ENCODE data around the gene FIGN. TPM values are rescaled to one million over a fixed set of nuclear protein-coding genes. Genes with fewer than 3 reads are reported as not detected.

The FIGN gene
- total RNA-seq, 2 experiments from 2014 or later = not detected

GRCh38 chr2:163759013-163759412 lies 23.2 kb upstream of the FIGN start:
- no peak overlapping the region for H3K27ac Mint-ChIP-seq

GRCh38 chr2:163757814-163758213 lies 22.0 kb upstream of the FIGN start:
- Mint-ChIP-seq H3K4me3 (no peak overlapping the region), H3K4me1 (ENCODE audit: low read depth) (no peaks in the 10 kb centered on the region), H3K9me3 (no peaks in the 10 kb centered on the region), H3K27me3 (no peaks in the 10 kb centered on the region), H3K36me3 (no peaks in the 10 kb centered on the region), H3K27ac (no peak overlapping the region)
- DNase-seq = no peak
- intact Hi-C loops (cut with micrococcal nuclease) = no loop called here
- ChIA-PET CTCF (no interaction called here), POLR2A (no interaction called here)

More at GRCh38 chr2:163759013-163759412, 23.2 kb upstream of the FIGN start:
- Mint-ChIP-seq H3K4me3 (no peak overlapping the region), H3K9me3 (no peaks in the 10 kb centered on the region), H3K27me3 (no peaks in the 10 kb centered on the region), H3K36me3 (no peaks in the 10 kb centered on the region), H3K4me1 (ENCODE audit: low read depth) (no peaks in the 10 kb centered on the region)
- CTCF ChIA-PET = no interaction called here
- intact Hi-C loops (cut with micrococcal nuclease) = no loop called here
- no peak for DNase-seq
- POLR2A ChIA-PET = no interaction called here

DNA sequence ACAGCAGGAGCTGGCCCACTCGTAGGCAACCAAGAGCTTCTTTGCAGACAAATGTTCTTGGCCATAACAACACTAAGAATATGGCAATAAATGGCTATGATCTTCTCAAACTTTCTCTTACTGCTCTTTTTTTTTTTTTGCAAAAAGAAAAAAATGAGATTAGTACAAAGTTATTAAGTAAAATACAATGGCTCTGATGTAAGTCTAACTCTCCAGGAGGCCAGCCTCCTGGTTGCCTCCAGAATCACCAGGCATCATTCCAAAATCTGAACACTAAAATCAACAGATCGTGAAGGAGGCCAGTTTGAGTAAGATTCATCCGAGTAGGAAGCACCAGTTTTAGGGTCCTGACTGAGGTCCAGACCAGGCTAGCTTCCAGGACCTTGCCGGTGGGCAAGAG lies 20.8 kb upstream of the FIGN start:
- Mint-ChIP-seq H3K4me1 (ENCODE audit: low read depth) (no peaks in the 10 kb centered on the region), H3K4me3 (no peak overlapping the region), H3K27me3 (no peaks in the 10 kb centered on the region), H3K36me3 (no peaks in the 10 kb centered on the region), H3K27ac (no peak overlapping the region), H3K9me3 (no peaks in the 10 kb centered on the region)
- ChIA-PET POLR2A (no interaction called here), CTCF (no interaction called here)
- no peak for DNase-seq
- intact Hi-C loops (cut with micrococcal nuclease) = no loop called here

GRCh38 chr2:163755366-163755765 lies 19.6 kb upstream of the FIGN start:
- Mint-ChIP-seq H3K4me1 (ENCODE audit: low read depth) (no peaks in the 10 kb centered on the region), H3K27ac (no peak overlapping the region), H3K27me3 (no peaks in the 10 kb centered on the region), H3K9me3 (no peaks in the 10 kb centered on the region), H3K36me3 (no peaks in the 10 kb centered on the region), H3K4me3 (no peak overlapping the region)
- intact Hi-C loops (cut with micrococcal nuclease) = no loop called here
- POLR2A ChIA-PET = no interaction called here
- CTCF ChIA-PET = no interaction called here
- no peak for DNase-seq

GRCh38 chr2:163753726-163754125 lies 17.9 kb upstream of the FIGN start:
- ChIA-PET POLR2A (no interaction called here), CTCF (no interaction called here)
- intact Hi-C loops (cut with micrococcal nuclease) = no loop called here
- Mint-ChIP-seq H3K9me3 (no peaks in the 10 kb centered on the region), H3K4me1 (ENCODE audit: low read depth) (no peaks in the 10 kb centered on the region), H3K27ac (no peak overlapping the region), H3K27me3 (no peaks in the 10 kb centered on the region), H3K36me3 (no peaks in the 10 kb centered on the region), H3K4me3 (no peak overlapping the region)
- DNase-seq = no peak

GRCh38 chr2:163752267-163752666 lies 16.5 kb upstream of the FIGN start:
- DNase-seq = no peak
- no peaks in the 10 kb centered on the region for H3K4me1 Mint-ChIP-seq (ENCODE audit: low read depth)
- H3K4me3 Mint-ChIP-seq = no peak overlapping the region
- H3K27me3 Mint-ChIP-seq = no peaks in the 10 kb centered on the region
- no peak overlapping the region for H3K27ac Mint-ChIP-seq
- CTCF ChIA-PET = no interaction called here
- H3K9me3 Mint-ChIP-seq = no peaks in the 10 kb centered on the region
- POLR2A ChIA-PET = no interaction called here
- no peaks in the 10 kb centered on the region for H3K36me3 Mint-ChIP-seq
- intact Hi-C loops (cut with micrococcal nuclease) = no loop called here

DNA sequence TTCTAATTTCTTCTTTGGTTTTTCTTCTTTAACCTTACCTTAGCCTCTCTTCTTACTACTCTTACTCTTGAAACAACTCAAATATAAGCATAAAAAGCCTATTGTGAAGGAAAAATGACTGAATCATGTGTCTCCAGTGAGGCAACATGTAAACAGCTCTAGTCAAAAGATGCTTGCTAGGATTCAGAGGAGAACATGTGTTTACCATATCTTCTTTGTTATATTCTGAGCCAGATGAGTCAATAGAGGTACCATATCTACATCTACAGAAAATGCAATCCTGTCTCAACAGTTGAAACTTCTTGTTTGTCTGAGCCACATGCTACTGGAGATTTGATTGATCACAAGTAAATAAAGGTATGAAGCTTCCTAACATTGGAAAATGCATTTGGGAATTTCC lies 15.9 kb upstream of the FIGN start:
- no peaks in the 10 kb centered on the region for H3K9me3 Mint-ChIP-seq
- H3K4me3 Mint-ChIP-seq = no peak overlapping the region
- no peak for DNase-seq
- no peaks in the 10 kb centered on the region for H3K36me3 Mint-ChIP-seq
- intact Hi-C loops (cut with micrococcal nuclease) = no loop called here
- POLR2A ChIA-PET = no interaction called here
- H3K27ac Mint-ChIP-seq = no peak overlapping the region
- H3K27me3 Mint-ChIP-seq = no peaks in the 10 kb centered on the region
- no peaks in the 10 kb centered on the region for H3K4me1 Mint-ChIP-seq (ENCODE audit: low read depth)
- CTCF ChIA-PET = no interaction called here

- intact Hi-C loops (cut with micrococcal nuclease) = no loop called here
- no peak overlapping the region for H3K4me3 Mint-ChIP-seq
- CTCF ChIA-PET = no interaction called here
- POLR2A ChIA-PET = no interaction called here
- no peaks in the 10 kb centered on the region for H3K27me3 Mint-ChIP-seq
- no peaks in the 10 kb centered on the region for H3K9me3 Mint-ChIP-seq
- no peaks in the 10 kb centered on the region for H3K36me3 Mint-ChIP-seq
- no peak overlapping the region for H3K27ac Mint-ChIP-seq
- no peak for DNase-seq
- no peaks in the 10 kb centered on the region for H3K4me1 Mint-ChIP-seq (ENCODE audit: low read depth)
Observed at GRCh38 chr2:163748420-163748819, 12.6 kb upstream of the FIGN start.

GRCh38 chr2:163741435-163741834 lies 5.6 kb upstream of the FIGN start:
- DNase-seq = no peak
- intact Hi-C loops (cut with micrococcal nuclease) = no loop called here
- H3K27ac Mint-ChIP-seq = no peak overlapping the region
- H3K4me3 Mint-ChIP-seq = no peak overlapping the region
- no peaks in the 10 kb centered on the region for H3K4me1 Mint-ChIP-seq (ENCODE audit: low read depth)
- H3K27me3 Mint-ChIP-seq = peaks cover 5% of the 10 kb centered on the region
- ChIA-PET POLR2A (no interaction called here), CTCF (no interaction called here)
- H3K9me3 Mint-ChIP-seq = peaks cover 2% of the 10 kb centered on the region
- no peaks in the 10 kb centered on the region for H3K36me3 Mint-ChIP-seq

- intact Hi-C loops (cut with micrococcal nuclease) = no loop called here
- ChIA-PET POLR2A (no interaction called here), CTCF (no interaction called here)
- no peaks in the 10 kb centered on the region for H3K36me3 Mint-ChIP-seq
- no peak overlapping the region for H3K4me3 Mint-ChIP-seq
- H3K27ac Mint-ChIP-seq = no peak overlapping the region
- DNase-seq = no peak
- H3K27me3 Mint-ChIP-seq = peaks cover 13% of the 10 kb centered on the region
- H3K9me3 Mint-ChIP-seq = peaks cover 5% of the 10 kb centered on the region
- H3K4me1 Mint-ChIP-seq (ENCODE audit: low read depth) = peaks cover 4% of the 10 kb centered on the region
Observed at GRCh38 chr2:163737563-163737962, 1.8 kb upstream of the FIGN start.

DNA sequence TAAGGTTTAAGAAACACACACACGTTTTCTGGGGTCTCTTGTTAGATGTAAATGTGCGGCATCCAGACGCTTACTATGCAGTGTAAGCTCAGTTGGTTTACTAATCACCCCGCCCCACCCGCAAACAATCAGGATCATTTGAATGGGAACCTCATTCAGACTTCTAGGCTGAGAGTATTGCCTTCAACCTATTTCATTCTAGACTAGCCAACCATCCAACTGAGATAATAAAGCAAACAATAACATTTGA lies 1.3 kb upstream of the FIGN start:
- intact Hi-C loops (cut with micrococcal nuclease) = no loop called here
- peaks cover 5% of the 10 kb centered on the region for H3K9me3 Mint-ChIP-seq
- no peak overlapping the region for H3K27ac Mint-ChIP-seq
- H3K4me1 Mint-ChIP-seq (ENCODE audit: low read depth) = peaks cover 4% of the 10 kb centered on the region
- no peaks in the 10 kb centered on the region for H3K36me3 Mint-ChIP-seq
- DNase-seq = no peak
- ChIA-PET CTCF (no interaction called here), POLR2A (no interaction called here)
- H3K27me3 Mint-ChIP-seq = peaks cover 13% of the 10 kb centered on the region
- H3K4me3 Mint-ChIP-seq = no peak overlapping the region

DNA sequence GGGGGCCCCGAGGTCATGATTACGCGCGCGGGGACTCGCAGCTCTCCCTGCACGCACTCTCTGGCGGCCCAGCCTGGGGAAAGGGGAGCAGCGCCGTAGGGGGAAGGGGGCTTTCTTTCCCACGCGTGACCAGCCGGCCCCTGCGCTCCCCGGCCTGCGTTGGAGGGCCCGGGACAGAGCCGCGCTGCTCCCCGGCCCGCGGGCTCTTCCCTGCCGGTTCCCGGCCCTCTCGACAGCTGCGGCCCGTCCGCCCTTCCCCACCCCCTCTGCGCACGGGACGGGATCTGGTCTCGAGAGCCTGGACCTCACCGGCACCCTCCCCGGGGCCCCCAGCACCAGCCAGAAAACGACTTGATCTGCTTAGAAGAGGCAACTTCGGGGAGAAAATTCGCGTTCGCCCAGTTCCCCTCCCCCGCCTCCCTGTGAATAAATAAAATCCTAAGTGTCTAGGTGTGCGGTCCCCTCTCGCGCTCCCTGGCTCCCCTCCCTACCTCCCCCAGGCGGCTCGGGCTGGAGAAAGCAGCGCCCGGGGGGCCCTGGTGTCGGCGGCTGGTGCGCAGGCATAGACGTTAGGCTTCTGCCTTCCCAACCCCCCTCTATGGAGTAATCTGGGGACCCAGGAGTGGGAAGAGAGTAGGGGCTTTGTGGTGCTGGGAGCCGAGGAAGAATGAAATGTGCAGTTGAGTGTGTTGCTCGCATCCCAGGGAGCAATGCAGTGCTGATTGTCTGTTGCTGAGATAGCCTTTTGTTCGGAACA lies 803 bp upstream of the FIGN start:
- H3K4me3 Mint-ChIP-seq = no peak overlapping the region
- H3K27ac Mint-ChIP-seq = no peak overlapping the region
- ChIA-PET POLR2A (no interaction called here), CTCF (no interaction called here)
- H3K4me1 Mint-ChIP-seq (ENCODE audit: low read depth) = peaks cover 4% of the 10 kb centered on the region
- H3K27me3 Mint-ChIP-seq = peaks cover 13% of the 10 kb centered on the region
- no peak for DNase-seq
- H3K9me3 Mint-ChIP-seq = peaks cover 4% of the 10 kb centered on the region
- no peaks in the 10 kb centered on the region for H3K36me3 Mint-ChIP-seq
- intact Hi-C loops (cut with micrococcal nuclease) = no loop called here

GRCh38 chr2:163734881-163735684 lies 725 bp downstream of the FIGN start:
- H3K27me3 Mint-ChIP-seq = peaks cover 13% of the 10 kb centered on the region
- peaks cover 4% of the 10 kb centered on the region for H3K4me1 Mint-ChIP-seq (ENCODE audit: low read depth)
- no peak overlapping the region for H3K27ac Mint-ChIP-seq
- H3K36me3 Mint-ChIP-seq = no peaks in the 10 kb centered on the region
- H3K9me3 Mint-ChIP-seq = peaks cover 3% of the 10 kb centered on the region
- H3K4me3 Mint-ChIP-seq = no peak overlapping the region
- DNase-seq = no peak
- CTCF ChIA-PET = interaction anchor here (0.6 kb wide), 1 partner anchor 280 kb away, joined by 4 read pairs; no protein-coding TSS in a partner anchor
- POLR2A ChIA-PET = no interaction called here
- intact Hi-C loops (cut with micrococcal nuclease) = no loop called here

Measured in activated CD4-positive, alpha-beta memory T cell treated with anti-CD3 and anti-CD28 coated beads for 36 hours (primary cell).